Measurements from ENCODE around the gene OSBPL3. TPM values are rescaled to one million over a fixed set of nuclear protein-coding genes. Genes with fewer than 3 reads are reported as not detected.

The OSBPL3 gene
- polyA plus RNA-seq, 1 of the 3 experiments (the other 2 are of a cell fraction): 23.2 TPM

DNA sequence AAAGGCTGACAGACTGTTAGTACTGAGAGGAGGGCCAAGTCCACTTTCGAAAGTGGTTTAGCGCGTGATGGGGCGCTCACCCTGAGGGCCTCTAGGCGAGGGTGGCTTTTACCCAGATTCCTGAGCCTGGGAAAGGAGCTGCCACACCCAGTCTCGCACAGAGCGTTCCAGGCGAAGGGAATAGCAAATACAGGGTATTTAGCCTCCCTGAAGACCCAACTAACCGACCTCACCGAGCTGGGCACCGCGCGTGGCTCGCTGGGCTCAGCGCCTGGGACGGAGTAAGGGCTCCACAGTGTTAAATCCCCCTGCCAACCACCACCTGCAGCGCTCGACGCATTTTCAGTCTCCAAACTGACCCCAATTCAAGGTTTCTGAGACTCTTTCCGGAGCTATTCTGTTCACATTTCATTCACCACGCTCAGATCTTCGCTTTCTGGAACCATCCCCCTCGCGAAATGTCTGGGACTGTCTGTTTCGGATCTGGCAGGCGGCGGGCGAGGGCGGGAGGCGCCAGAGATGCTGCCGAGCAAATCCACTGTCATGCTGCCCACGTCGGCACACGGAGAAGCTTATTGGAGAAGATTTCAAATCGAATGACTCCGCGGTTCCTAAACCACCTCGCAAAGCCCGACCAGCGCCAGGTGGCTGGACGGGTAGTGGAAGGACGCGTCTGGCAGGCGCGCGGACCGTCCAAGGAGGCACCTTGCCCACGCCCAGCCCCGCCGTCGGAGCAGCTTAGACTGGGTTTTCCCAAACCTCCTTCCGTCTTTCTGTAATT is 1.4 kb upstream of the OSBPL3 start (continued):
- no peak for TF ChIP-seq ZBTB33 (IDR thresholded peaks at IDR 0.05; ENCODE audit: borderline replicate concordance, low read depth)

GRCh38 chr7:24980534-24981170 is 674 bp upstream of the OSBPL3 start:
- Histone ChIP-seq H3K27ac (ENCODE audit: low read depth in 2 of 2, low read length in 1 of 2) (peak overlapping the region; percentile 84 to 87), H3K4me1 (ENCODE audit: control insufficient read depth in 1 of 2, insufficient read depth in 2 of 2, low read depth in 1 of 2, low read length in 1 of 2) (peaks cover 17 to 28% of the 10 kb centered on the region in 2 experiments; a peak in 3 of 4 replicates), H3K36me3 (replicated peaks in 1 of 2; ENCODE audit: control insufficient read depth in 1 of 2, insufficient read depth in 2 of 2, low read length in 1 of 2) (no peaks in the 10 kb centered on the region), H2AFZ (ENCODE audit: low read depth) (peak overlapping the region; percentile 86; the same call in 1 of the 2 replicates), H3F3A (replicated peaks; ENCODE audit: insufficient read depth) (no peaks in the 10 kb centered on the region), H3K79me2 (ENCODE audit: insufficient read depth) (peaks cover 47% of the 10 kb centered on the region), H3K4me2 (peak overlapping the region; percentile 89), H3K4me3 (ENCODE audit: low read depth in 2 of 2, low read length in 1 of 2) (peak overlapping the region; percentile 72 to 97), H3K9me3 (no peaks in the 10 kb centered on the region), H4K20me1 (ENCODE audit: insufficient read depth) (peaks cover 3% of the 10 kb centered on the region; the same call in 1 of the 2 replicates), H3K9me2 (no peaks in the 10 kb centered on the region), H3K9ac (peak overlapping the region; percentile 77), H3K27me3 (ENCODE audit: insufficient read depth) (no peaks in the 10 kb centered on the region)
- 22% methylated on average over 26 of the region's 26 CpGs for WGBS (ENCODE audit: low lambda C conversion rate)
- no peak for TF ChIP-seq GATA2 (CRISPR knock-in tag; IDR thresholded peaks at IDR 0.05)
- TF ChIP-seq SMC3 (IDR thresholded peaks at IDR 0.05; ENCODE audit: low read depth, low read length): peak; percentile 28; the same call in 1 of the 2 replicates
- no peak for TF ChIP-seq SIN3A (IDR thresholded peaks at IDR 0.05; ENCODE audit: borderline replicate concordance, low read depth, low read length)
- no peak for TF ChIP-seq RCOR1 (IDR thresholded peaks at IDR 0.05; ENCODE audit: low read length)
- TF ChIP-seq, protein P1, sequence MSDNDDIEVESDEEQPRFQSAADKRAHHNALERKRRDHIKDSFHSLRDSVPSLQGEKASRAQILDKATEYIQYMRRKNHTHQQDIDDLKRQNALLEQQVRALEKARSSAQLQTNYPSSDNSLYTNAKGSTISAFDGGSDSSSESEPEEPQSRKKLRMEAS (IDR thresholded peaks at IDR 0.05; ENCODE audit: low read depth): 0 out of 2 replicates have a peak, but pooled peaks have one; percentile 47
- TF ChIP-seq MXI1 (IDR thresholded peaks at IDR 0.05; ENCODE audit: low read depth, low read length): 0 out of 2 replicates have a peak, but pooled peaks have one; percentile 4
- ChIA-PET CTCF (interaction anchor here (0.9 to 6.8 kb wide), 17 partner anchors 10 to 174 kb away, joined by 3 to 69 read pairs (median 10); no protein-coding TSS in a partner anchor), POLR2A (interaction anchor here (1.4 kb wide), 1 partner anchor 160 kb away, joined by 3 read pairs; no protein-coding TSS in a partner anchor)
- DNase-seq: no peak

- peak overlapping the region; percentile 53; the same call in 1 of the 2 replicates for H2AFZ ChIP-seq (ENCODE audit: low read depth)
- no peaks in the 10 kb centered on the region for H3K36me3 ChIP-seq (replicated peaks in 1 of 2; ENCODE audit: control insufficient read depth in 1 of 2, insufficient read depth in 2 of 2, low read length in 1 of 2)
- H4K20me1 ChIP-seq (ENCODE audit: insufficient read depth): peaks cover 3% of the 10 kb centered on the region; the same call in 1 of the 2 replicates
- WGBS (ENCODE audit: low lambda C conversion rate): no CpG with 5 or more reads among the region's 42 CpGs
- H3K27me3 ChIP-seq (ENCODE audit: insufficient read depth): no peaks in the 10 kb centered on the region
- peaks cover 21 to 28% of the 10 kb centered on the region in 2 experiments; a peak in 3 of 4 replicates for H3K4me1 ChIP-seq (ENCODE audit: control insufficient read depth in 1 of 2, insufficient read depth in 2 of 2, low read depth in 1 of 2, low read length in 1 of 2)
- CTCF ChIA-PET: interaction anchor here (0.6 to 6.8 kb wide), 42 partner anchors 8 to 195 kb away, joined by 3 to 69 read pairs (median 4); no protein-coding TSS in a partner anchor
- H3K4me3 ChIP-seq (ENCODE audit: low read depth in 2 of 2, low read length in 1 of 2): peak overlapping the region; percentile 73 to 97
- DNase-seq: peak; percentile 86
- peak overlapping the region; percentile 72 to 84 for H3K27ac ChIP-seq (ENCODE audit: low read depth in 2 of 2, low read length in 1 of 2)
- no peaks in the 10 kb centered on the region for H3K9me3 ChIP-seq
- POLR2A ChIA-PET: no interaction called here
- H3K79me2 ChIP-seq (ENCODE audit: insufficient read depth): peaks cover 58% of the 10 kb centered on the region
- H3K9me2 ChIP-seq: no peaks in the 10 kb centered on the region
- peak overlapping the region; percentile 78 for H3K9ac ChIP-seq
- H3K4me2 ChIP-seq: peak overlapping the region; percentile 89
- peaks cover 7% of the 10 kb centered on the region for H3F3A ChIP-seq (replicated peaks; ENCODE audit: insufficient read depth)
- TF ChIP-seq NFIC (IDR thresholded peaks at IDR 0.05; ENCODE audit: borderline replicate concordance) (no peak), ZBTB33 (IDR thresholded peaks at IDR 0.05; ENCODE audit: borderline replicate concordance, low read depth) (no peak), FOSL2 (IDR thresholded peaks at IDR 0.05; ENCODE audit: borderline replicate concordance, low read depth) (no peak), POLR2AphosphoS5 (IDR thresholded peaks at IDR 0.05; ENCODE audit: low read depth, low read length) (no peak), JUND (IDR thresholded peaks at IDR 0.05) (no peak), GABPA (IDR thresholded peaks at IDR 0.05; ENCODE audit: low read depth) (no peak), SIN3A (IDR thresholded peaks at IDR 0.05; ENCODE audit: borderline replicate concordance, low read depth, low read length) (peak; percentile 76; the same call in 1 of the 2 replicates), FOXJ3 (CRISPR knock-in tag; IDR thresholded peaks at IDR 0.05) (no peak), TAF1 (IDR thresholded peaks at IDR 0.05; ENCODE audit: borderline replicate concordance, low read depth, low read length) (peak; percentile 64; the same call in 1 of the 2 replicates), RFX5 (IDR thresholded peaks at IDR 0.05; ENCODE audit: low read length) (no peak), EP300 (IDR thresholded peaks at IDR 0.05; ENCODE audit: borderline replicate concordance in 1 of 2, low read depth in 1 of 2, low read length in 1 of 2) (peak in 1 of 2 experiments; percentile 50; a peak in 1 of 4 replicates), GATA2 (CRISPR knock-in tag; IDR thresholded peaks at IDR 0.05) (no peak)
- TF ChIP-seq, protein P2, sequence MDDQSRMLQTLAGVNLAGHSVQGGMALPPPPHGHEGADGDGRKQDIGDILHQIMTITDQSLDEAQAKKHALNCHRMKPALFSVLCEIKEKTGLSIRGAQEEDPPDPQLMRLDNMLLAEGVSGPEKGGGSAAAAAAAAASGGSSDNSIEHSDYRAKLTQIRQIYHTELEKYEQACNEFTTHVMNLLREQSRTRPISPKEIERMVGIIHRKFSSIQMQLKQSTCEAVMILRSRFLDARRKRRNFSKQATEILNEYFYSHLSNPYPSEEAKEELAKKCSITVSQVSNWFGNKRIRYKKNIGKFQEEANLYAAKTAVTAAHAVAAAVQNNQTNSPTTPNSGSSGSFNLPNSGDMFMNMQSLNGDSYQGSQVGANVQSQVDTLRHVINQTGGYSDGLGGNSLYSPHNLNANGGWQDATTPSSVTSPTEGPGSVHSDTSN (IDR thresholded peaks at IDR 0.05): 0 out of 2 replicates have a peak, but pooled peaks have one; percentile 4
These were observed 512 bp downstream of the OSBPL3 start for GRCh38 chr7:24979470-24979862.

Measured in SK-N-SH (cell line).